Activated T-cell treated with anti-CD3 and anti-CD28 coated beads, Interleukin-2, amount 50 U/mL, for 4 hours (primary cell): ENCODE measurements around the gene GJA4. TPM values are rescaled to one million over a fixed set of nuclear protein-coding genes. Genes with fewer than 3 reads are reported as not detected.
"Not testable (repeated sequence)": the region's sequence is repeated elsewhere in the genome, so short reads cannot be mapped to it uniquely, and the experiment has no call there.

Experiments used
- ATAC-seq, 2 donors: fragments of 200-7000 bp; cut with Tn5 transposase; one replicate each; pipeline ENCODE4 v1.10.0; 2021
- DNase-seq: peaks from one replicate; pipeline ENCODE4 v3.0.0-alpha.2; 2020
- H3K27me3 Mint-ChIP-seq: one replicate; pipeline ENCODE4 v1.8.0; 2021; ENCODE audit warnings: low read depth, mixed read lengths
- H3K36me3 Mint-ChIP-seq: one replicate; pipeline ENCODE4 v1.8.0; 2022; ENCODE audit warnings: mixed read lengths; ENCODE audit not compliant: insufficient read depth
- H3K4me1 Mint-ChIP-seq: one replicate; pipeline ENCODE4 v1.8.0; 2021; ENCODE audit warnings: low read depth, mixed read lengths
- H3K4me3 Mint-ChIP-seq: one replicate; pipeline ENCODE4 v1.8.0; 2021; ENCODE audit warnings: mild to moderate bottlenecking, moderate library complexity, mixed read lengths
- H3K9me3 Mint-ChIP-seq: one replicate; pipeline ENCODE4 v1.8.0; 2021; ENCODE audit warnings: mixed read lengths
- total RNA-seq, 3 donors: library from RNA; stranded (reverse); gene quantifications; one replicate each; pipeline ENCODE4 v1.2.1, GENCODE V29; 2021

Gene GJA4
- total RNA-seq, 3 donors from 2014 or later: 0.51 TPM; not detected in 2

GRCh38 chr1:34794001-34794789 is 1.4 kb downstream of the GJA4 start:
- ATAC-seq (no peak), DNase-seq (no peak)
- Mint-ChIP-seq H3K4me3 (no peak overlapping the region), H3K36me3 (peaks cover 3% of the 10 kb centered on the region), H3K27me3 (peaks cover 37% of the 10 kb centered on the region), H3K4me1 (peaks cover 5% of the 10 kb centered on the region), H3K9me3 (no peaks in the 10 kb centered on the region)

GRCh38 chr1:34794790-34795180 is 2.0 kb downstream of the GJA4 start:
- Mint-ChIP-seq H3K36me3 (peaks cover 3% of the 10 kb centered on the region), H3K27me3 (peaks cover 37% of the 10 kb centered on the region), H3K4me1 (peaks cover 5% of the 10 kb centered on the region), H3K9me3 (no peaks in the 10 kb centered on the region), H3K4me3 (no peak overlapping the region)
- ATAC-seq: no peak
- DNase-seq: no peak

- DNase-seq (no peak), ATAC-seq (no peak)
- H3K36me3 Mint-ChIP-seq: peaks cover 3% of the 10 kb centered on the region
- H3K4me3 Mint-ChIP-seq: no peak overlapping the region
- peaks cover 7% of the 10 kb centered on the region for H3K4me1 Mint-ChIP-seq
- peaks cover 31% of the 10 kb centered on the region for H3K27me3 Mint-ChIP-seq
- no peaks in the 10 kb centered on the region for H3K9me3 Mint-ChIP-seq
These were observed 3.1 kb downstream of the GJA4 start for GRCh38 chr1:34795916-34796315.

- ATAC-seq (peak; percentile 50 to 58), DNase-seq (no peak)
- H3K4me3 Mint-ChIP-seq: no peak overlapping the region
- peaks cover 23% of the 10 kb centered on the region for H3K27me3 Mint-ChIP-seq
- no peaks in the 10 kb centered on the region for H3K9me3 Mint-ChIP-seq
- H3K36me3 Mint-ChIP-seq: peaks cover 3% of the 10 kb centered on the region
- H3K4me1 Mint-ChIP-seq: peaks cover 7% of the 10 kb centered on the region
These were observed 4.2 kb downstream of the GJA4 start for GRCh38 chr1:34796990-34797389.

- no peaks in the 10 kb centered on the region for H3K27me3 Mint-ChIP-seq
- H3K36me3 Mint-ChIP-seq: peaks cover 5% of the 10 kb centered on the region
- no peak for DNase-seq
- peak; percentile 80 to 86 for ATAC-seq
- H3K4me3 Mint-ChIP-seq: no peak overlapping the region
- H3K4me1 Mint-ChIP-seq: peaks cover 3% of the 10 kb centered on the region
- H3K9me3 Mint-ChIP-seq: peaks cover 11% of the 10 kb centered on the region
These were observed 7.4 kb downstream of the GJA4 start for GRCh38 chr1:34800214-34800613.

- Mint-ChIP-seq H3K9me3 (peaks cover 11% of the 10 kb centered on the region), H3K36me3 (peaks cover 5% of the 10 kb centered on the region), H3K4me3 (no peak overlapping the region), H3K27me3 (no peaks in the 10 kb centered on the region), H3K4me1 (peaks cover 3% of the 10 kb centered on the region)
- no peak for ATAC-seq
- no peak for DNase-seq
These were observed 11.0 kb downstream of the GJA4 start for GRCh38 chr1:34803770-34804169.

GRCh38 chr1:34806396-34806795 is 13.6 kb downstream of the GJA4 start:
- no peak for DNase-seq
- peaks cover 11% of the 10 kb centered on the region for H3K9me3 Mint-ChIP-seq
- no peaks in the 10 kb centered on the region for H3K27me3 Mint-ChIP-seq
- H3K4me3 Mint-ChIP-seq: no peak overlapping the region
- no peaks in the 10 kb centered on the region for H3K4me1 Mint-ChIP-seq
- H3K36me3 Mint-ChIP-seq: peaks cover 5% of the 10 kb centered on the region
- ATAC-seq: no peak

- Mint-ChIP-seq H3K9me3 (peaks cover 6% of the 10 kb centered on the region), H3K27me3 (no peaks in the 10 kb centered on the region), H3K4me1 (no peaks in the 10 kb centered on the region), H3K4me3 (no peak overlapping the region), H3K36me3 (peaks cover 5% of the 10 kb centered on the region)
- DNase-seq (no peak), ATAC-seq (no peak)
These were observed 15.4 kb downstream of the GJA4 start for GRCh38 chr1:34808051-34808810.

GRCh38 chr1:34810781-34811180 is 18.0 kb downstream of the GJA4 start:
- not testable (repeated sequence) for H3K4me3 Mint-ChIP-seq, H3K4me1 Mint-ChIP-seq, ATAC-seq, H3K9me3 Mint-ChIP-seq, DNase-seq, H3K27me3 Mint-ChIP-seq, H3K36me3 Mint-ChIP-seq

GRCh38 chr1:34816332-34816731 is 23.5 kb downstream of the GJA4 start:
- Mint-ChIP-seq H3K4me3 (no peak overlapping the region), H3K4me1 (no peaks in the 10 kb centered on the region), H3K9me3 (no peaks in the 10 kb centered on the region), H3K27me3 (no peaks in the 10 kb centered on the region), H3K36me3 (peaks cover 2% of the 10 kb centered on the region)
- ATAC-seq (no peak), DNase-seq (no peak)

GRCh38 chr1:34816778-34817177 is 24.0 kb downstream of the GJA4 start:
- H3K36me3 Mint-ChIP-seq: peaks cover 2% of the 10 kb centered on the region
- no peaks in the 10 kb centered on the region for H3K4me1 Mint-ChIP-seq
- no peak for ATAC-seq
- no peaks in the 10 kb centered on the region for H3K27me3 Mint-ChIP-seq
- H3K9me3 Mint-ChIP-seq: no peaks in the 10 kb centered on the region
- no peak for DNase-seq
- no peak overlapping the region for H3K4me3 Mint-ChIP-seq

- not testable (repeated sequence) for DNase-seq, ATAC-seq, H3K27me3 Mint-ChIP-seq, H3K4me3 Mint-ChIP-seq, H3K9me3 Mint-ChIP-seq, H3K36me3 Mint-ChIP-seq, H3K4me1 Mint-ChIP-seq
These were observed 26.1 kb downstream of the GJA4 start for GRCh38 chr1:34818862-34819261.

GRCh38 chr1:34822202-34822601 is 29.4 kb downstream of the GJA4 start:
- peaks cover 5% of the 10 kb centered on the region for H3K36me3 Mint-ChIP-seq
- no peaks in the 10 kb centered on the region for H3K4me1 Mint-ChIP-seq
- H3K27me3 Mint-ChIP-seq: no peaks in the 10 kb centered on the region
- peaks cover 3% of the 10 kb centered on the region for H3K9me3 Mint-ChIP-seq
- ATAC-seq (no peak), DNase-seq (no peak)
- no peak overlapping the region for H3K4me3 Mint-ChIP-seq

- DNase-seq: no peak
- Mint-ChIP-seq H3K9me3 (peaks cover 3% of the 10 kb centered on the region), H3K4me3 (no peak overlapping the region), H3K4me1 (no peaks in the 10 kb centered on the region), H3K27me3 (no peaks in the 10 kb centered on the region), H3K36me3 (peaks cover 3% of the 10 kb centered on the region)
- no peak for ATAC-seq
These were observed 32.1 kb downstream of the GJA4 start for GRCh38 chr1:34824817-34825454.
